OCI-LY7 (cell line): ENCODE data around the gene GREB1. TPM values are rescaled to one million over a fixed set of nuclear protein-coding genes. Genes with fewer than 3 reads are reported as not detected.

Source experiments
- BruUV-seq: library from RNA; stranded (reverse); fragments of 400-500 nt; replicated peaks from 2 replicates; lab custom pipeline; 2021; lab: Mats Ljungman, UMichigan
- CTCF ChIA-PET: fragments of 300-600 bp; sonication (Branson Sonifier 250); formaldehyde crosslinking; loops from one replicate; lab custom pipeline; 2022; ENCODE audit warnings: antibody characterized with exemption; ENCODE audit not compliant: unreplicated experiment; lab: Charles Lee
- POLR2A ChIA-PET: fragments of 300-600 bp; sonication (Branson Sonifier 250); formaldehyde crosslinking; loops from one replicate; lab custom pipeline; 2022; ENCODE audit warnings: antibody characterized with exemption; lab: Charles Lee
- DNase-seq: peaks from one replicate; pipeline ENCODE4 v3.0.0-alpha.2; 2015; ENCODE audit warnings: low spot score
- H2AFZ ChIP-seq: fragments of 200-600 bp; sonication (generic), shearing (Covaris generic); 2 replicates; pipeline ENCODE4 v1.6.1; 2014; ENCODE audit warnings: mild to moderate bottlenecking, antibody characterized with exemption, low read length, moderate library complexity
- H3K27ac ChIP-seq: fragments of 200-600 bp; sonication (generic); 2 replicates; pipeline ENCODE4 v1.5.1; 2014; ENCODE audit warnings: mixed run types, low read depth, mild to moderate bottlenecking, moderate library complexity, low read length, inconsistent platforms; ENCODE audit not compliant: poor library complexity, severe bottlenecking
- H3K36me3 ChIP-seq: fragments of 200-600 bp; sonication (generic); 2 replicates; pipeline ENCODE4 v1.6.1; 2014; ENCODE audit warnings: mild to moderate bottlenecking, antibody characterized with exemption, low read length, moderate library complexity, mixed read lengths; ENCODE audit not compliant: insufficient read depth
- H3K4me1 ChIP-seq: fragments of 200-600 bp; sonication (generic); 2 replicates; pipeline ENCODE4 v1.5.1; 2014; ENCODE audit warnings: mild to moderate bottlenecking, low read length; ENCODE audit not compliant: insufficient read depth, poor library complexity, severe bottlenecking
- H3K4me2 ChIP-seq: fragments of 200-600 bp; sonication (generic); 2 replicates; pipeline ENCODE4 v1.6.1; 2014; ENCODE audit warnings: mild to moderate bottlenecking, low read length
- H3K4me3 ChIP-seq: fragments of 200-600 bp; sonication (generic); 2 replicates; pipeline ENCODE4 v1.5.1; 2014; ENCODE audit warnings: mild to moderate bottlenecking, low read depth, low read length; ENCODE audit not compliant: poor library complexity, severe bottlenecking
- H3K79me2 ChIP-seq: fragments of 200-600 bp; sonication (generic); 2 replicates; pipeline ENCODE4 v1.6.1; 2016; ENCODE audit warnings: low read depth, mild to moderate bottlenecking, low read length, moderate library complexity, mixed read lengths; ENCODE audit not compliant: insufficient read depth
- H3K9me2 ChIP-seq: fragments of 200-600 bp; sonication (generic); 2 replicates; pipeline ENCODE4 v1.6.1; 2016; ENCODE audit warnings: mild to moderate bottlenecking, low read length, mixed read lengths; ENCODE audit not compliant: insufficient read depth
- H3K9me3 ChIP-seq: fragments of 200-600 bp; sonication (generic); 2 replicates; pipeline ENCODE4 v1.6.1; 2014; ENCODE audit warnings: mild to moderate bottlenecking, mixed run types, low read length, mixed read lengths
- H4K20me1 ChIP-seq: fragments of 200-600 bp; sonication (generic); 2 replicates; pipeline ENCODE4 v1.6.1; 2014; ENCODE audit warnings: mild to moderate bottlenecking, antibody characterized with exemption, low read length, moderate library complexity, mixed read lengths; ENCODE audit not compliant: insufficient read depth
- CTCF ChIP-seq: fragments of 200-600 bp; sonication (generic); conservative IDR thresholded peaks from 2 replicates; pipeline ENCODE4 v1.5.1; 2014; ENCODE audit warnings: mild to moderate bottlenecking, antibody characterized with exemption, low read length, moderate library complexity, mixed read lengths
- EZH2phosphoT487 ChIP-seq: fragments of 200-600 bp; sonication (generic); IDR thresholded peaks from 2 replicates; pipeline ENCODE4 v1.6.1; 2018; ENCODE audit warnings: low read depth, borderline replicate concordance, mild to moderate bottlenecking, mixed run types, antibody characterized with exemption, low read length, moderate library complexity, mixed read lengths
- intact Hi-C: fragments of 100-400 bp; cut with micrococcal nuclease; formaldehyde crosslinking; loops from one replicate; pipeline ENCODE4 v1.10.0; 2022; ENCODE audit not compliant: unreplicated experiment
- microRNA-seq: library from miRNA; unstranded; fragments of <30 nt; microRNA quantifications from one replicate; pipeline ENCODE4 v1.2.0, GENCODE V29; 2022; ENCODE audit warnings: borderline replicate concordance
- small RNA-seq: library from RNA; depleted of rRNA; stranded (forward); fragments of <200 nt; gene quantifications from one replicate; pipeline ENCODE3, GENCODE V24; 2014
- total RNA-seq, 2 experiments: library from RNA; depleted of rRNA in 1 of 2; stranded (reverse); fragments of >200 nt in 1 of 2; shearing (Covaris generic) in 1 of 2; gene quantifications; 2 replicates each; pipeline ENCODE4 v1.2.3, GENCODE V29; 2014 to 2022

The GREB1 gene
- total RNA-seq, 2 experiments from 2014 or later, result 3.5 to 8.4 TPM

- no peaks in the 10 kb centered on the region for H3K79me2 ChIP-seq
- no peak overlapping the region for H3K27ac ChIP-seq
- no peak overlapping the region for H2AFZ ChIP-seq
- H3K4me3 ChIP-seq, result no peak overlapping the region
- H3K36me3 ChIP-seq, result no peaks in the 10 kb centered on the region
- peaks cover 10% of the 10 kb centered on the region for H3K4me1 ChIP-seq
- no peak overlapping the region for H3K4me2 ChIP-seq
- no peaks in the 10 kb centered on the region for H4K20me1 ChIP-seq
- no TSS peak for BruUV-seq
- no peaks in the 10 kb centered on the region for H3K9me2 ChIP-seq
- H3K9me3 ChIP-seq, result no peaks in the 10 kb centered on the region
- TF ChIP-seq EZH2phosphoT487 (no peak), CTCF (no peak)
- ChIA-PET POLR2A (interaction anchor here (1.9 kb wide), 1 partner anchor 66 kb away, joined by 5 read pairs; no protein-coding TSS in a partner anchor), CTCF (no interaction called here)
- no peak for DNase-seq
- intact Hi-C loops, result loop anchor here (10.0 kb wide), 1 partner anchor 1314 kb away; no protein-coding TSS in a partner anchor
Measured at GRCh38 chr2:11691076-11691660, 157.3 kb downstream of the GREB1 start.

Small RNA genes lying within 50 kb of the gene (microRNA-seq; reads per million reads assigned to microRNA genes)
- gene MIR4429, result not detected

Small RNA genes lying within 50 kb of the gene (small RNA-seq; reads per million reads assigned to genes)
- gene MIR4429, result not detected
- gene RN7SL674P, result not detected
- gene RNA5SP84, result 0.21 reads per million
- 31.6 reads per million, percentile 98 among the genes with 10 or more reads in this experiment for gene RNU2-13P

Other genes with a start within 250 kb of the GREB1 start
- gene ROCK2, start 189.4 kb upstream of the GREB1 start, total RNA-seq (2014; rRNA removed; shearing (Covaris generic)), result 12.4 and 15.5 TPM in 2 replicates
- gene ROCK2, start 189.4 kb upstream of the GREB1 start, total RNA-seq (2022), result 21.0 and 23.4 TPM in 2 replicates
- gene E2F6, start 67.9 kb upstream of the GREB1 start, total RNA-seq (2014; rRNA removed; shearing (Covaris generic)), result 13.3 and 14.3 TPM in 2 replicates
- 11.7 and 12.4 TPM in 2 replicates for gene E2F6, start 67.9 kb upstream of the GREB1 start, total RNA-seq (2022)
- gene NTSR2, start 136.2 kb downstream of the GREB1 start, total RNA-seq (2014; rRNA removed; shearing (Covaris generic)), result not detected in 2 replicates
- not detected in 2 replicates for gene NTSR2, start 136.2 kb downstream of the GREB1 start, total RNA-seq (2022)
- gene LPIN1, start 212.6 kb downstream of the GREB1 start, total RNA-seq (2014; rRNA removed; shearing (Covaris generic)), result 46.6 and 56.9 TPM in 2 replicates
- gene LPIN1, start 212.6 kb downstream of the GREB1 start, total RNA-seq (2022), result 65.6 and 70.2 TPM in 2 replicates